ENCODE data around the gene ATOX1.
"Not testable (repeated sequence)": the region's sequence is repeated elsewhere in the genome, so short reads cannot be mapped to it uniquely, and the experiment has no call there.

The ATOX1 gene

GRCh38 chr5:151699071-151699901 is 59.1 kb downstream of the ATOX1 start:
- no peaks in the 10 kb centered on the region for H3K79me2 ChIP-seq (ENCODE audit: control insufficient read depth, low read length)
- H3K27me3 ChIP-seq (ENCODE audit: control insufficient read depth, low read length) = no peaks in the 10 kb centered on the region
- no peaks in the 10 kb centered on the region for H3K9me3 ChIP-seq (ENCODE audit: control insufficient read depth, insufficient read depth, low read length)
- no peak overlapping the region for H3K4me2 ChIP-seq (ENCODE audit: low read length)
- TF ChIP-seq CTCF (IDR thresholded peaks at IDR 0.05; ENCODE audit: low read depth, low read length, poor library complexity, severe bottlenecking) = no peak
- H4K20me1 ChIP-seq (ENCODE audit: control insufficient read depth, insufficient read depth, low read depth, low read length) = no peaks in the 10 kb centered on the region
- H3F3A ChIP-seq (ENCODE audit: control insufficient read depth, insufficient read depth) = no peaks in the 10 kb centered on the region
- H3K36me3 ChIP-seq (ENCODE audit: control insufficient read depth, low read length) = no peaks in the 10 kb centered on the region
- no peak overlapping the region for H3K4me3 ChIP-seq (ENCODE audit: low read length)
- H3K27ac ChIP-seq (ENCODE audit: low read depth, low read length) = no peak overlapping the region
- H3K9me2 ChIP-seq (replicated peaks; ENCODE audit: control insufficient read depth, low read length) = no peaks in the 10 kb centered on the region
- peaks cover 40% of the 10 kb centered on the region for H3K4me1 ChIP-seq (ENCODE audit: control insufficient read depth, low read length)

GRCh38 chr5:151698081-151698480 is 60.4 kb downstream of the ATOX1 start:
- H3K27me3 ChIP-seq (ENCODE audit: control insufficient read depth, low read length); H3F3A ChIP-seq (ENCODE audit: control insufficient read depth, insufficient read depth); H3K27ac ChIP-seq (ENCODE audit: low read depth, low read length); H3K4me3 ChIP-seq (ENCODE audit: low read length); H3K4me2 ChIP-seq (ENCODE audit: low read length); H3K9me3 ChIP-seq (ENCODE audit: control insufficient read depth, insufficient read depth, low read length); H3K79me2 ChIP-seq (ENCODE audit: control insufficient read depth, low read length); H4K20me1 ChIP-seq (ENCODE audit: control insufficient read depth, insufficient read depth, low read depth, low read length); H3K9me2 ChIP-seq (replicated peaks; ENCODE audit: control insufficient read depth, low read length); H3K36me3 ChIP-seq (ENCODE audit: control insufficient read depth, low read length): not testable (repeated sequence)
- peaks cover 28% of the 10 kb centered on the region for H3K4me1 ChIP-seq (ENCODE audit: control insufficient read depth, low read length)

- TF ChIP-seq EZH2phosphoT487 (IDR thresholded peaks at IDR 0.05; ENCODE audit: borderline replicate concordance, low read length) (no peak), CTCF (IDR thresholded peaks at IDR 0.05; ENCODE audit: low read depth, low read length, poor library complexity, severe bottlenecking) (no peak)
- no peaks in the 10 kb centered on the region for H4K20me1 ChIP-seq (ENCODE audit: control insufficient read depth, insufficient read depth, low read depth, low read length)
- H3K4me3 ChIP-seq (ENCODE audit: low read length) = no peak overlapping the region
- no peaks in the 10 kb centered on the region for H3K9me3 ChIP-seq (ENCODE audit: control insufficient read depth, insufficient read depth, low read length)
- no peaks in the 10 kb centered on the region for H3K36me3 ChIP-seq (ENCODE audit: control insufficient read depth, low read length)
- H3K9me2 ChIP-seq (replicated peaks; ENCODE audit: control insufficient read depth, low read length) = no peaks in the 10 kb centered on the region
- H3K27ac ChIP-seq (ENCODE audit: low read depth, low read length) = no peak overlapping the region
- no peaks in the 10 kb centered on the region for H3K79me2 ChIP-seq (ENCODE audit: control insufficient read depth, low read length)
- no peak overlapping the region for H3K4me2 ChIP-seq (ENCODE audit: low read length)
- H3K27me3 ChIP-seq (ENCODE audit: control insufficient read depth, low read length) = no peaks in the 10 kb centered on the region
- H3K4me1 ChIP-seq (ENCODE audit: control insufficient read depth, low read length) = peaks cover 23% of the 10 kb centered on the region
- no peaks in the 10 kb centered on the region for H3F3A ChIP-seq (ENCODE audit: control insufficient read depth, insufficient read depth)
These were observed 61.0 kb downstream of the ATOX1 start for GRCh38 chr5:151697452-151697851.

- no peaks in the 10 kb centered on the region for H3K36me3 ChIP-seq (ENCODE audit: control insufficient read depth, low read length)
- no peaks in the 10 kb centered on the region for H3K9me3 ChIP-seq (ENCODE audit: control insufficient read depth, insufficient read depth, low read length)
- H3K27me3 ChIP-seq (ENCODE audit: control insufficient read depth, low read length) = no peaks in the 10 kb centered on the region
- no peak for TF ChIP-seq EZH2phosphoT487 (IDR thresholded peaks at IDR 0.05; ENCODE audit: borderline replicate concordance, low read length)
- no peaks in the 10 kb centered on the region for H3F3A ChIP-seq (ENCODE audit: control insufficient read depth, insufficient read depth)
- no peak overlapping the region for H3K4me2 ChIP-seq (ENCODE audit: low read length)
- no peak overlapping the region for H3K4me3 ChIP-seq (ENCODE audit: low read length)
- H4K20me1 ChIP-seq (ENCODE audit: control insufficient read depth, insufficient read depth, low read depth, low read length) = no peaks in the 10 kb centered on the region
- H3K79me2 ChIP-seq (ENCODE audit: control insufficient read depth, low read length) = no peaks in the 10 kb centered on the region
- no peaks in the 10 kb centered on the region for H3K9me2 ChIP-seq (replicated peaks; ENCODE audit: control insufficient read depth, low read length)
- no peak overlapping the region for H3K27ac ChIP-seq (ENCODE audit: low read depth, low read length)
- peaks cover 17% of the 10 kb centered on the region for H3K4me1 ChIP-seq (ENCODE audit: control insufficient read depth, low read length)
These were observed 61.9 kb downstream of the ATOX1 start for GRCh38 chr5:151696470-151697061.

Data from DOHH2 (cell line).